Measurements from ENCODE around the gene CADPS2.

CADPS2 gene

GRCh38 chr7:122384528-122384927 is 501.7 kb downstream of the CADPS2 start:
- DNase-seq = no peak
- Histone ChIP-seq H3K27me3 (replicated peaks) (no peaks in the 10 kb centered on the region), H3K36me3 (replicated peaks) (no peaks in the 10 kb centered on the region), H3K27ac (no peak overlapping the region), H3K4me3 (ENCODE audit: low read depth, low read length) (no peak overlapping the region)
- TF ChIP-seq CTCF (IDR thresholded peaks at IDR 0.05; ENCODE audit: low read depth, low read length, missing control alignments) = no peak
- in situ Hi-C loops (cut with HindIII; ENCODE audit: low pct_ligation_motif_present, low sequenced_read_pairs) = no loop called here

GRCh38 chr7:122383934-122384333 is 502.3 kb downstream of the CADPS2 start:
- Histone ChIP-seq H3K36me3 (replicated peaks) (no peaks in the 10 kb centered on the region), H3K27me3 (replicated peaks) (no peaks in the 10 kb centered on the region), H3K4me3 (ENCODE audit: low read depth, low read length) (no peak overlapping the region), H3K27ac (no peak overlapping the region)
- in situ Hi-C loops (cut with HindIII; ENCODE audit: low pct_ligation_motif_present, low sequenced_read_pairs) = no loop called here
- DNase-seq = no peak
- no peak for TF ChIP-seq CTCF (IDR thresholded peaks at IDR 0.05; ENCODE audit: low read depth, low read length, missing control alignments)

DNA sequence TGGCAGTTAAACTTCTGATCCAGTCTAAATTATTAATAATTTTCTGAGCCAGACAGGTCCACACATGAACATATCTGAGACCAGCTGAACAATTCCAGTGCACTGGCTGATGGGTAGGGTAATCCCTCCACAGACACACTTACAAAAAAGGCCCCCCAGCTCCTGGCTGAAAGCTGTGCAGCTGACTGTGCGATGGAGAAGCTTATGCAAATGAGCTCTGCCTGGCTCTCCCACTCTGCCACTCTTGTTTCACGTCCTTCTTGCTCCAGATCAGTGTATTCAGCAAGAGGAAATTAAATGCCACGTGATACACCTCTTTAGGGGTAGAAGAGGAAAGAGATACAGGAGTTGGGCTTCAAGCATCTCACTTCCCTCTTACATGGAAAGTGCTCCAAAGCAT is 505.3 kb downstream of the CADPS2 start:
- Histone ChIP-seq H3K4me3 (ENCODE audit: low read depth, low read length) (no peak overlapping the region), H3K36me3 (replicated peaks) (no peaks in the 10 kb centered on the region), H3K27me3 (replicated peaks) (no peaks in the 10 kb centered on the region), H3K27ac (no peak overlapping the region)
- no peak for TF ChIP-seq CTCF (IDR thresholded peaks at IDR 0.05; ENCODE audit: low read depth, low read length, missing control alignments)
- in situ Hi-C loops (cut with HindIII; ENCODE audit: low pct_ligation_motif_present, low sequenced_read_pairs) = no loop called here
- no peak for DNase-seq

GRCh38 chr7:122379491-122379890 is 506.8 kb downstream of the CADPS2 start:
- no peak overlapping the region for H3K4me3 ChIP-seq (ENCODE audit: low read depth, low read length)
- TF ChIP-seq CTCF (IDR thresholded peaks at IDR 0.05; ENCODE audit: low read depth, low read length, missing control alignments) = no peak
- in situ Hi-C loops (cut with HindIII; ENCODE audit: low pct_ligation_motif_present, low sequenced_read_pairs) = no loop called here
- no peak for DNase-seq
- no peak overlapping the region for H3K27ac ChIP-seq
- H3K27me3 ChIP-seq (replicated peaks) = no peaks in the 10 kb centered on the region
- no peaks in the 10 kb centered on the region for H3K36me3 ChIP-seq (replicated peaks)

DNA sequence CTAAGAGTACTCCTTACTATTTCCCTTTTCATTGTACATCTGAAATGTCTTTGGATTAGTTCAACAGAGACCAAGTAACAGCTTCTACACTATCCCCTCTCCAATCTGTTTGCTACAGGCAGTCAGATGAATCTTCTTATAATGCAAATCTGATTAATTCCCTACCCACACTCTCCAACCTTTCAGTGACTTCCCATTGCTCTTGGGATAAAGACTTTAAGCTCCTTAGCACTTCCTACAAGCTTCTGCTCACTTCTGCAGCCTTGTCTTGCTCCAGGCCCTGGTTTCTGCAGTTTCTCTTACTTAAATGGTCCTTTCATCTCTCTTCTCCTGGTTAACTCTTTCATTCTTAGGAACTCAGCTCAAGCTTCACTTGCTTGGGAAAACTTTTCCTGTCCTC is 516.5 kb downstream of the CADPS2 start:
- TF ChIP-seq CTCF (IDR thresholded peaks at IDR 0.05; ENCODE audit: low read depth, low read length, missing control alignments) = no peak
- in situ Hi-C loops (cut with HindIII; ENCODE audit: low pct_ligation_motif_present, low sequenced_read_pairs) = no loop called here

GRCh38 chr7:122364761-122365280 is 521.4 kb downstream of the CADPS2 start:
- DNase-seq = no peak
- in situ Hi-C loops (cut with HindIII; ENCODE audit: low pct_ligation_motif_present, low sequenced_read_pairs) = no loop called here
- no peak for TF ChIP-seq CTCF (IDR thresholded peaks at IDR 0.05; ENCODE audit: low read depth, low read length, missing control alignments)
- Histone ChIP-seq H3K27ac (no peak overlapping the region), H3K27me3 (replicated peaks) (no peaks in the 10 kb centered on the region), H3K4me3 (ENCODE audit: low read depth, low read length) (no peak overlapping the region), H3K36me3 (replicated peaks) (no peaks in the 10 kb centered on the region)

More for the DNA sequence above, 516.5 kb downstream of the CADPS2 start:
- no peak overlapping the region for H3K27ac ChIP-seq
- no peaks in the 10 kb centered on the region for H3K36me3 ChIP-seq (replicated peaks)
- no peak for DNase-seq
- no peaks in the 10 kb centered on the region for H3K27me3 ChIP-seq (replicated peaks)
- no peak overlapping the region for H3K4me3 ChIP-seq (ENCODE audit: low read depth, low read length)

Measured in brain microvascular endothelial cell (primary cell).